NCI-H1092 treated with DMSO at 0.1 percent for 48 hours (cell line): Measurements from ENCODE around the gene TAF11L14.
"Not testable (repeated sequence)": the region's sequence is repeated elsewhere in the genome, so short reads cannot be mapped to it uniquely, and the experiment has no call there.

ENCODE experiments used
- DNase-seq: peaks from one replicate; lab custom pipeline; 2025; lab: John Stamatoyannopoulos, UW

The TAF11L14 gene

GRCh38 chr5:17634160-17634559, at the start of gene TAF11L14:
Gene TAF11L14, plus strand, starts transcription at chr5:17634460.
- no peak for DNase-seq

GRCh38 chr5:17585658-17586057, 48.6 kb upstream of the TAF11L14 start, which contains the start of gene TAF11L7:
Gene TAF11L7, minus strand, starts transcription at chr5:17585758.
- DNase-seq: not testable (repeated sequence)

GRCh38 chr5:17590860-17591259, 43.4 kb upstream of the TAF11L14 start, which contains the start of gene TAF11L8:
Gene TAF11L8, minus strand, starts transcription at chr5:17590960.
- not testable (repeated sequence) for DNase-seq

- not testable (repeated sequence) for DNase-seq
These were observed 40.0 kb upstream of the TAF11L14 start, which contains the start of gene TAF11L9 for GRCh38 chr5:17594255-17594654. Gene TAF11L9, minus strand, starts transcription at chr5:17594394.

GRCh38 chr5:17597728-17598127, 36.5 kb upstream of the TAF11L14 start, which contains the start of gene TAF11L10:
Gene TAF11L10, minus strand, starts transcription at chr5:17597828.
- DNase-seq: not testable (repeated sequence)

GRCh38 chr5:17603880-17604279, 30.4 kb upstream of the TAF11L14 start, which contains the start of gene TAF11L11:
Gene TAF11L11, plus strand, starts transcription at chr5:17604183.
- not testable (repeated sequence) for DNase-seq

- DNase-seq: no peak
These were observed 29.3 kb upstream of the TAF11L14 start for GRCh38 chr5:17604951-17605350.

GRCh38 chr5:17607461-17607860, 26.8 kb upstream of the TAF11L14 start:
- DNase-seq: not testable (repeated sequence)

GRCh38 chr5:17610092-17610491, 24.2 kb upstream of the TAF11L14 start, which contains the start of gene TAF11L12:
Gene TAF11L12, plus strand, starts transcription at chr5:17610392.
- DNase-seq: not testable (repeated sequence)

- DNase-seq: no peak
These were observed 19.2 kb upstream of the TAF11L14 start for GRCh38 chr5:17614872-17615605.

- DNase-seq: no peak
These were observed 14.9 kb upstream of the TAF11L14 start for GRCh38 chr5:17619354-17619753.

- DNase-seq: no peak
These were observed 13.6 kb upstream of the TAF11L14 start for GRCh38 chr5:17620627-17621026.

- no peak for DNase-seq
These were observed 8.6 kb upstream of the TAF11L14 start for GRCh38 chr5:17625686-17626085.

GRCh38 chr5:17631788-17632187, 2.5 kb upstream of the TAF11L14 start, which contains the start of gene TAF11L13:
Gene TAF11L13, plus strand, starts transcription at chr5:17632088.
- DNase-seq: not testable (repeated sequence)

GRCh38 chr5:17649232-17649631, 15.0 kb downstream of the TAF11L14 start:
- not testable (repeated sequence) for DNase-seq

GRCh38 chr5:17655201-17655759, 21.0 kb downstream of the TAF11L14 start:
- not testable (repeated sequence) for DNase-seq

GRCh38 chr5:17655921-17656320, 21.7 kb downstream of the TAF11L14 start:
- no peak for DNase-seq

GRCh38 chr5:17663182-17663581, 28.9 kb downstream of the TAF11L14 start:
- DNase-seq: no peak

- no peak for DNase-seq
These were observed 31.6 kb downstream of the TAF11L14 start for GRCh38 chr5:17665836-17666235.

- no peak for DNase-seq
These were observed 32.5 kb downstream of the TAF11L14 start for GRCh38 chr5:17666726-17667235.

- no peak for DNase-seq
These were observed 36.1 kb downstream of the TAF11L14 start for GRCh38 chr5:17670353-17670752.

- no peak for DNase-seq
These were observed 44.6 kb downstream of the TAF11L14 start for GRCh38 chr5:17678751-17679324.
